ENCODE data around the gene SPATA17.
"Not testable (repeated sequence)": the region's sequence is repeated elsewhere in the genome, so short reads cannot be mapped to it uniquely, and the experiment has no call there.

The SPATA17 gene

GRCh38 chr1:217681806-217682205, 50.7 kb downstream of the SPATA17 start:
- no peak for DNase-seq

- no peak for DNase-seq
Observed at GRCh38 chr1:217687511-217687910, 56.4 kb downstream of the SPATA17 start.

GRCh38 chr1:217696140-217696539, 65.0 kb downstream of the SPATA17 start:
- not testable (repeated sequence) for DNase-seq

GRCh38 chr1:217703326-217703725, 72.2 kb downstream of the SPATA17 start:
- DNase-seq: no peak

GRCh38 chr1:217712925-217713597, 81.9 kb downstream of the SPATA17 start:
- no peak for DNase-seq

- DNase-seq: no peak
Observed at GRCh38 chr1:217715681-217716080, 84.5 kb downstream of the SPATA17 start.

- DNase-seq: no peak
Observed at GRCh38 chr1:217717959-217718358, 86.8 kb downstream of the SPATA17 start.

- DNase-seq: no peak
Observed at GRCh38 chr1:217718873-217719272, 87.7 kb downstream of the SPATA17 start.

- DNase-seq: no peak
Observed at GRCh38 chr1:217721692-217722091, 90.5 kb downstream of the SPATA17 start.

- DNase-seq: no peak
Observed at GRCh38 chr1:217734973-217735372, 103.8 kb downstream of the SPATA17 start.

- DNase-seq: no peak
Observed at GRCh38 chr1:217747156-217747769, 116.1 kb downstream of the SPATA17 start.

GRCh38 chr1:217769768-217770167, 138.6 kb downstream of the SPATA17 start:
- no peak for DNase-seq

GRCh38 chr1:217770918-217771317, 139.8 kb downstream of the SPATA17 start:
- no peak for DNase-seq

GRCh38 chr1:217776693-217777092, 145.5 kb downstream of the SPATA17 start:
- DNase-seq: no peak

- DNase-seq: no peak
Observed at GRCh38 chr1:217781056-217781455, 149.9 kb downstream of the SPATA17 start.

GRCh38 chr1:217791091-217791490, 159.9 kb downstream of the SPATA17 start:
- DNase-seq: no peak

GRCh38 chr1:217805792-217806191, 174.6 kb downstream of the SPATA17 start:
- no peak for DNase-seq

- DNase-seq: no peak
Observed at GRCh38 chr1:217812175-217812574, 181.0 kb downstream of the SPATA17 start.

- DNase-seq: no peak
Observed at GRCh38 chr1:217813031-217813430, 181.9 kb downstream of the SPATA17 start.

GRCh38 chr1:217837691-217838090, 206.5 kb downstream of the SPATA17 start:
- no peak for DNase-seq

GRCh38 chr1:217839161-217839560, 208.0 kb downstream of the SPATA17 start:
- no peak for DNase-seq

- no peak for DNase-seq
Observed at GRCh38 chr1:217846733-217847132, 215.6 kb downstream of the SPATA17 start.

- DNase-seq: no peak
Observed at GRCh38 chr1:217847643-217848042, 216.5 kb downstream of the SPATA17 start.

- DNase-seq: no peak
Observed at GRCh38 chr1:217856342-217857034, 225.3 kb downstream of the SPATA17 start.
